ENCODE measurements around the gene BRINP3.

DNA sequence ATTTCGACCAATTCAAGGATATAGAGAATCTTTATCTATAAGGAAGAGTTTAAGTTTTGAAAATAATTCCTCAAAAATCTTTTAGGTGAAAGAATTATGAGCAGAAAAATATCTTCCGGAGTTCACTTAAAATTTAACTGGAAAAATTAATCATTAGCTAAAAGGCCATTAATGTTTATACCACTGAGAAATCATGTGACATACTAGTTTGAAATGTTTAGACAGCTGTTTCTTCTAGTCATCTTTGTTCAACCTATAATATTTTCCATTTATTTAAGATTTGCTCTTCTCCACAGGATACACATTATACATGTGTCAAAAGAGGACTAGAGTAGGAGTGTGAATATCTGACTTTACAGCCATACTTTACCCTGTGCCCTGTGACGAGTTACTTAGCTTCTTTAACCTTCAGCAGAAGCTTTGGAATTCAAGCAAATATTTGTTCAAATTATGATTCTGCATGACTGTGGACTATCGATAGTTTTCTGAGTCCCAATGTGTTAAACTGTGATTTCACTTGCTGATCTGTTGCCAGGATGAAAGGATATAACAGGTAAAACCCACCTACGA, 374.8 kb downstream of the BRINP3 start:
- TF ChIP-seq, protein P1, sequence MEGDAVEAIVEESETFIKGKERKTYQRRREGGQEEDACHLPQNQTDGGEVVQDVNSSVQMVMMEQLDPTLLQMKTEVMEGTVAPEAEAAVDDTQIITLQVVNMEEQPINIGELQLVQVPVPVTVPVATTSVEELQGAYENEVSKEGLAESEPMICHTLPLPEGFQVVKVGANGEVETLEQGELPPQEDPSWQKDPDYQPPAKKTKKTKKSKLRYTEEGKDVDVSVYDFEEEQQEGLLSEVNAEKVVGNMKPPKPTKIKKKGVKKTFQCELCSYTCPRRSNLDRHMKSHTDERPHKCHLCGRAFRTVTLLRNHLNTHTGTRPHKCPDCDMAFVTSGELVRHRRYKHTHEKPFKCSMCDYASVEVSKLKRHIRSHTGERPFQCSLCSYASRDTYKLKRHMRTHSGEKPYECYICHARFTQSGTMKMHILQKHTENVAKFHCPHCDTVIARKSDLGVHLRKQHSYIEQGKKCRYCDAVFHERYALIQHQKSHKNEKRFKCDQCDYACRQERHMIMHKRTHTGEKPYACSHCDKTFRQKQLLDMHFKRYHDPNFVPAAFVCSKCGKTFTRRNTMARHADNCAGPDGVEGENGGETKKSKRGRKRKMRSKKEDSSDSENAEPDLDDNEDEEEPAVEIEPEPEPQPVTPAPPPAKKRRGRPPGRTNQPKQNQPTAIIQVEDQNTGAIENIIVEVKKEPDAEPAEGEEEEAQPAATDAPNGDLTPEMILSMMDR (IDR thresholded peaks at IDR 0.05) = no peak
- TF ChIP-seq ZFX (IDR thresholded peaks at IDR 0.05; ENCODE audit: borderline replicate concordance) = no peak
